ENCODE data around the gene MAP6.

GRCh38 chr11:75589051-75589450, 79.8 kb downstream of the MAP6 start:
- TF ChIP-seq POLR2A (IDR thresholded peaks at IDR 0.05): no peak
- TF ChIP-seq CTCF (IDR thresholded peaks at IDR 0.05): no peak

Measured in right lobe of liver (tissue), 4 donors.